H1 (cell line): Measurements from ENCODE around the gene CHD5. TPM values are rescaled to one million over a fixed set of nuclear protein-coding genes. Genes with fewer than 3 reads are reported as not detected.

ENCODE experiments used
- CREB1 ChIP-seq: IDR thresholded peaks from 2 replicates; pipeline ENCODE4 v1.6.1; 2012; ENCODE audit warnings: inconsistent platforms
- HDAC6 ChIP-seq: IDR thresholded peaks from one replicate; pipeline ENCODE4 v1.7.1; 2012; ENCODE audit warnings: low read depth, mild to moderate bottlenecking, inconsistent platforms, low read length, moderate library complexity
- JUND ChIP-seq: IDR thresholded peaks from 2 replicates; pipeline ENCODE4 v1.6.1; 2011; ENCODE audit warnings: mild to moderate bottlenecking, improper control_type of control experiment, low read length
- TCF12 ChIP-seq: IDR thresholded peaks from 2 replicates; pipeline ENCODE4 v1.6.1; 2011; ENCODE audit warnings: low read depth, mild to moderate bottlenecking, low read length
- polyA plus RNA-seq, 7 experiments: library from polyadenylated mRNA; depleted of rRNA in 3 of 7; stranded (reverse) in 5 of 7; unstranded in 2 of 7; fragments of >200 nt in 5 of 7; fragments of 200-250 nt in 2 of 7; gene quantifications; 1 replicate in 5 of 7; 2 replicates in 1 of 7; 4 replicates in 1 of 7; pipeline versions ENCODE4 v1.2.1 to v1.2.3, GENCODE V29; 2011 to 2013; ENCODE audit warnings: missing spikeins in 2 of 7, mixed read lengths in 2 of 7
- total RNA-seq: library from RNA; stranded (reverse); fragmentation: NEBNext Ultra II Directional; extraction: Animal tissue kit (Norgen Biotek cat#: 25700); gene quantifications from 2 replicates; pipeline ENCODE4 v1.2.1, GENCODE V29; 2021

CHD5 gene
- total and polyA plus RNA-seq, 2 of the 8 experiments (the other 6 are each of a cell fraction or from before 2014, with no cell fraction given), result 0.42 to 1.8 TPM

- TF ChIP-seq HDAC6 (no peak), JUND (no peak), TCF12 (no peak), CREB1 (no peak)
Measured at GRCh38 chr1:6118415-6118814, 61.7 kb downstream of the CHD5 start (continued).
